ENCODE measurements around the gene MACROH2A1. TPM values are rescaled to one million over a fixed set of nuclear protein-coding genes. Genes with fewer than 3 reads are reported as not detected.
A peak's percentile ranks its signal among the peaks of the same experiment; 100 is the strongest.

MACROH2A1 gene
- total and polyA plus RNA-seq, 9 of the 15 experiments (the other 6 are each of a cell fraction or from before 2014, with no cell fraction given), result 44.9 to 289 (median 193) TPM

GRCh38 chr5:135296900-135297816 is 101.9 kb downstream of the MACROH2A1 start (continued):
- TF ChIP-seq ATF6 (CRISPR knock-in tag; IDR thresholded peaks at IDR 0.05) (no peak), MEIS2 (IDR thresholded peaks at IDR 0.05; ENCODE audit: partially characterized antibody) (peak; percentile 87), ZNF280B (CRISPR knock-in tag; IDR thresholded peaks at IDR 0.05) (no peak), ZNF589 (CRISPR knock-in tag; IDR thresholded peaks at IDR 0.05; ENCODE audit: low read depth) (peak; percentile 62; the same call in 1 of the 2 replicates), ARNT (IDR thresholded peaks at IDR 0.05) (0 out of 4 replicates have a peak, but pooled peaks of 1 of the 2 experiments have one; percentile 35), NR2C1 (IDR thresholded peaks at IDR 0.05) (no peak), NR2C1 (tag; IDR thresholded peaks at IDR 0.05) (peak; percentile 35; the same call in 1 of the 2 replicates), PRDM10 (IDR thresholded peaks at IDR 0.05; ENCODE audit: partially characterized antibody) (peak; percentile 17), CEBPB (tag; IDR thresholded peaks at IDR 0.05) (peak; percentile 45), TRIM28 (IDR thresholded peaks at IDR 0.05) (no peak), THRB (CRISPR knock-in tag; conservative IDR thresholded peaks at IDR 0.05) (no peak), ATF1 (CRISPR knock-in tag; IDR thresholded peaks at IDR 0.05) (no peak), ATF1 (tag; IDR thresholded peaks at IDR 0.05) (0 out of 2 replicates have a peak, but pooled peaks have one; percentile 10), NFIC (IDR thresholded peaks at IDR 0.05) (no peak), DMBX1 (CRISPR knock-in tag; IDR thresholded peaks at IDR 0.05; ENCODE audit: borderline replicate concordance) (peak; percentile 46; the same call in 1 of the 2 replicates)

Measured in K562 (cell line).